K562 (cell line): ENCODE data around the gene TBC1D20. TPM values are rescaled to one million over a fixed set of nuclear protein-coding genes. Genes with fewer than 3 reads are reported as not detected.

Experiments used
- ATAC-seq: fragments of 200-7000 bp; cut with Tn5 transposase; 3 replicates; pipeline ENCODE4 v1.9.1; 2020; ENCODE audit warnings: moderate library complexity
- BruUV-seq: library from RNA; stranded (reverse); fragments of 400-500 nt; replicated peaks from 2 replicates; lab custom pipeline; 2021; lab: Mats Ljungman, UMichigan
- CTCF ChIA-PET: fragments of 300-600 bp; formaldehyde crosslinking; extraction: SDS; loops from one replicate; lab custom pipeline; 2021; ENCODE audit warnings: low intra/inter-chr PET ratio; lab: Yijun Ruan, JAX
- POLR2A ChIA-PET: fragments of 300-600, 350-650 bp; sonication (Branson Sonifier 250); formaldehyde crosslinking; extraction: SDS; loops from one replicate; lab custom pipeline; 2021; ENCODE audit warnings: antibody characterized with exemption, inconsistent platforms; lab: Yijun Ruan, JAX
- DNase-seq, 4 experiments: peaks; one replicate each; pipeline versions ENCODE4 v3.0.0 to v3.0.0-alpha.2; 2011 to 2018; ENCODE audit warnings: low spot score in 3 of 4, mixed read lengths in 3 of 4; ENCODE audit errors: extremely low read depth in 1 of 4
- FAIRE-seq: peaks from 2 replicates; lab custom pipeline; 2011; peaks lifted over from hg19 to GRCh38; lab: Jason Lieb, UNC
- H2AFZ ChIP-seq: 2 replicates; pipeline ENCODE4 v1.6.0; 2011; ENCODE audit warnings: low read depth, low read length, control low read depth, inconsistent platforms
- H3K27ac ChIP-seq: fragments of 200-600 bp; 3 replicates; pipeline ENCODE4 v1.8.0; 2011; ENCODE audit warnings: low read depth, mild to moderate bottlenecking, control low read depth, inconsistent platforms, low read length, moderate library complexity, mixed read lengths; ENCODE audit errors: extremely low read depth
- H3K27me3 ChIP-seq, 2 experiments: fragments of 300-600 bp in 1 of 2; 2 replicates in 1 of 2; 3 replicates in 1 of 2; pipeline versions ENCODE4 v1.6.0 to v1.8.0; 2011; ENCODE audit warnings: inconsistent platforms in 2 of 2, low read length in 2 of 2, mild to moderate bottlenecking in 1 of 2, mixed read lengths in 1 of 2, moderate library complexity in 1 of 2; ENCODE audit not compliant: control insufficient read depth in 2 of 2, insufficient read depth in 2 of 2
- H3K36me3 ChIP-seq: fragments of 300-600 bp; 3 replicates; pipeline ENCODE4 v1.8.0; 2011; ENCODE audit warnings: mild to moderate bottlenecking, low read length, inconsistent platforms; ENCODE audit not compliant: control insufficient read depth, insufficient read depth
- H3K4me1 ChIP-seq, 2 experiments: fragments of 200-600 bp in 1 of 2; replicated peaks in 1 of 2; 2 replicates in 1 of 2; 3 replicates in 1 of 2; pipeline versions ENCODE4 v1.5.1 to v1.8.0; 2011; ENCODE audit warnings: inconsistent platforms in 2 of 2, low read length in 2 of 2, mild to moderate bottlenecking in 1 of 2, mixed read lengths in 1 of 2, moderate library complexity in 1 of 2; ENCODE audit not compliant: control insufficient read depth in 2 of 2, insufficient read depth in 2 of 2
- H3K4me2 ChIP-seq: 2 replicates; pipeline ENCODE4 v1.6.1; 2011; ENCODE audit warnings: low read length, control low read depth, inconsistent platforms, mixed read lengths; ENCODE audit not compliant: insufficient read depth
- H3K4me3 ChIP-seq: fragments of 200-600 bp; sonication (generic), shearing (Covaris generic); 2 replicates; pipeline ENCODE4 v1.5.1; 2016; ENCODE audit warnings: control low read depth, inconsistent platforms
- H3K79me2 ChIP-seq: fragments of 200-600 bp; 3 replicates; pipeline ENCODE4 v1.8.0; 2011; ENCODE audit warnings: low read length, inconsistent platforms; ENCODE audit not compliant: control insufficient read depth, insufficient read depth
- H3K9ac ChIP-seq, 2 experiments: 2 replicates each; pipeline versions ENCODE4 v1.6.0 to v1.6.1; 2011; ENCODE audit warnings: low read depth in 2 of 2, low read length in 2 of 2, control low read depth in 1 of 2, inconsistent platforms in 1 of 2, mild to moderate bottlenecking in 1 of 2, mixed read lengths in 1 of 2; ENCODE audit not compliant: insufficient read depth in 1 of 2
- H3K9me1 ChIP-seq: one replicate; pipeline ENCODE4 v1.6.0; 2011; ENCODE audit warnings: inconsistent platforms, mild to moderate bottlenecking, low read length, moderate library complexity; ENCODE audit not compliant: control insufficient read depth, insufficient read depth
- H3K9me3 ChIP-seq: replicated peaks from 2 replicates; pipeline ENCODE4 v1.5.1; 2011; ENCODE audit warnings: low read depth, low read length, inconsistent platforms; ENCODE audit not compliant: control insufficient read depth, insufficient read depth
- H4K20me1 ChIP-seq: replicated peaks from 2 replicates; pipeline ENCODE4 v1.6.1; 2011; ENCODE audit warnings: low read length, inconsistent platforms, mixed read lengths; ENCODE audit not compliant: control insufficient read depth, insufficient read depth
- ASH1L ChIP-seq: fragments of 450-650 bp; IDR thresholded peaks from 2 replicates; pipeline ENCODE4 v1.6.1; 2018; ENCODE audit warnings: borderline replicate concordance, mild to moderate bottlenecking, low read depth; ENCODE audit not compliant: partially characterized antibody
- E2F3 ChIP-seq: fragments of 250-450 bp; sonication (Bioruptor Pico); IDR thresholded peaks from 2 replicates; pipeline ENCODE4 v1.4.0; 2020; ENCODE audit warnings: mild to moderate bottlenecking
- E2F6 ChIP-seq, 2 experiments: IDR thresholded peaks; 2 replicates each; pipeline ENCODE4 v1.6.1; 2011; ENCODE audit warnings: borderline replicate concordance in 1 of 2, control low read depth in 1 of 2, low read depth in 1 of 2, low read length in 1 of 2, mild to moderate bottlenecking in 1 of 2, mixed read lengths in 1 of 2, moderate library complexity in 1 of 2; ENCODE audit not compliant: insufficient read depth in 1 of 2, insufficient read length in 1 of 2, poor library complexity in 1 of 2, severe bottlenecking in 1 of 2; ENCODE audit errors: extremely low read depth in 1 of 2
- MAZ ChIP-seq, 2 experiments: fragments of 450-650 bp in 1 of 2; sonication (generic) in 1 of 2; formaldehyde crosslinking; IDR thresholded peaks in 1 of 2; conservative IDR thresholded peaks in 1 of 2; 2 replicates each; pipeline versions ENCODE4 v1.4.0 to v1.5.0; 2020; ENCODE audit warnings: mild to moderate bottlenecking in 1 of 2, missing genetic modification reagents in 1 of 2
- MTA1 ChIP-seq: fragments of 450-650 bp; IDR thresholded peaks from 2 replicates; pipeline ENCODE4 v1.6.1; 2017; ENCODE audit warnings: borderline replicate concordance
- MTA3 ChIP-seq: fragments of 450-650 bp; formaldehyde crosslinking; IDR thresholded peaks from 2 replicates; pipeline ENCODE4 v1.6.1; 2017; ENCODE audit warnings: mild to moderate bottlenecking, borderline replicate concordance
- NFYB ChIP-seq: IDR thresholded peaks from 2 replicates; pipeline ENCODE4 v1.6.1; 2011; ENCODE audit warnings: mild to moderate bottlenecking, moderate library complexity; ENCODE audit not compliant: insufficient read length; ENCODE audit errors: extremely low read depth
- POLR2AphosphoS2 ChIP-seq: IDR thresholded peaks from 2 replicates; pipeline ENCODE4 v1.6.1; 2012; ENCODE audit warnings: low read length, improper control_type of control experiment
- POLR2B ChIP-seq: fragments of 450-650 bp; IDR thresholded peaks from 2 replicates; pipeline ENCODE4 v1.6.1; 2018; ENCODE audit warnings: low read depth; ENCODE audit not compliant: partially characterized antibody
- RBFOX2 ChIP-seq: fragments of 200-400 bp; formaldehyde crosslinking; IDR thresholded peaks from 2 replicates; pipeline ENCODE4 v1.6.1; 2017; ENCODE audit warnings: low read depth, mild to moderate bottlenecking, low read length, moderate library complexity
- RFX7 ChIP-seq: fragments of 250-450 bp; sonication (Bioruptor Pico); IDR thresholded peaks from 2 replicates; pipeline ENCODE4 v1.5.1; 2021; ENCODE audit warnings: mild to moderate bottlenecking
- SOX6 ChIP-seq: fragments of 450-650 bp; IDR thresholded peaks from 2 replicates; pipeline ENCODE4 v1.6.1; 2014; ENCODE audit warnings: mild to moderate bottlenecking
- THRAP3 ChIP-seq: fragments of 450-650 bp; IDR thresholded peaks from 2 replicates; pipeline ENCODE4 v1.6.1; 2016; ENCODE audit warnings: mild to moderate bottlenecking, inconsistent platforms, borderline replicate concordance
- ZNF609 ChIP-seq: sonication (generic); formaldehyde crosslinking; IDR thresholded peaks from 2 replicates; pipeline ENCODE4 v1.8.1; 2023; ENCODE audit warnings: missing genetic modification reagents, mild to moderate bottlenecking, borderline replicate concordance
- WGBS: fragments of 100-300 bp; shearing (Covaris generic); methylation state at CpG from one replicate; pipeline ENCODE4 v1.1.6; 2016; ENCODE audit warnings: low coverage, mixed read lengths; ENCODE audit not compliant: insufficient coverage; ENCODE audit errors: missing lambda C conversion rate; 5-methylcytosine and 5-hydroxymethylcytosine counted together
- in situ Hi-C: fragments of 300-500 bp; cut with MboI; formaldehyde crosslinking; loops from 4 replicates; pipeline ENCODE4 v1.15.0; 2018; ENCODE audit warnings: inconsistent platforms, mixed read lengths
- intact Hi-C: fragments of 100-400 bp; cut with micrococcal nuclease; formaldehyde crosslinking; loops from 2 replicates; pipeline ENCODE4 v1.14.2; 2022
- polyA plus RNA-seq, 8 experiments: library from polyadenylated mRNA; depleted of rRNA in 4 of 8; stranded (reverse) in 5 of 8; unstranded in 3 of 8; fragments of >200 nt; fragmentation: Nextera tagmentation in 2 of 8; fragmentation: Illumina TruSeq in 1 of 8; extraction: Ambion mirVana in 2 of 8; extraction: Trizol in 1 of 8; gene quantifications; 2 replicates each; pipeline versions ENCODE4 v1.2.1 to v1.2.3, GENCODE V29; 2011 to 2014; ENCODE audit warnings: inconsistent platforms in 1 of 8, missing spikeins in 1 of 8
- total RNA-seq, 7 experiments: library from RNA; depleted of rRNA in 6 of 7; stranded (reverse); fragments of >200 nt in 6 of 7; fragmentation: Illumina TruSeq in 2 of 7; extraction: Trizol in 2 of 7; gene quantifications; 2 replicates each; pipeline versions ENCODE4 v1.2.1 to v1.2.3, GENCODE V29; 2011 to 2021; ENCODE audit warnings: low replicate concordance in 1 of 7

The TBC1D20 gene
- total and polyA plus RNA-seq, 9 of the 15 experiments (the other 6 are each of a cell fraction or from before 2014, with no cell fraction given) = 7.0 to 25.3 (median 15.1) TPM

- POLR2A ChIA-PET = interaction anchor here (0.5 to 8.7 kb wide), 11 partner anchors 10 to 63 kb away, joined by 3 to 95 read pairs (median 3); no protein-coding TSS in a partner anchor
- no peak for FAIRE-seq
- H3K4me1 ChIP-seq = peaks cover 7 to 22% of the 10 kb centered on the region in 2 experiments; a peak in 4 of 5 replicates
- peak; percentile 24 for TF ChIP-seq RBFOX2
- TF ChIP-seq POLR2B = peak; percentile 32
- TF ChIP-seq ASH1L = no peak
- TF ChIP-seq MTA3 = peak; percentile 43; the same call in 1 of the 2 replicates
- peak in 1 of 2 experiments; percentile 11; a peak in 1 of 4 replicates for TF ChIP-seq MAZ (CRISPR knock-in tag; conservative IDR thresholded peaks at IDR 0.05 in 1 of 2, IDR thresholded peaks at IDR 0.05 in 1 of 2)
- TF ChIP-seq RFX7 (CRISPR knock-in tag) = no peak
- TF ChIP-seq SOX6 = 0 out of 2 replicates have a peak, but pooled peaks have one; percentile 5
- no peak for TF ChIP-seq E2F3 (CRISPR knock-in tag)
- no peak for TF ChIP-seq THRAP3
- TF ChIP-seq ZNF609 (CRISPR knock-in tag) = no peak
- TF ChIP-seq E2F6 (IDR thresholded peaks at IDR 0.05; ENCODE audit: borderline replicate concordance in 1 of 2, extremely low read depth in 1 of 2, insufficient read depth in 1 of 2, insufficient read length in 1 of 2, low read depth in 1 of 2, low read length in 1 of 2, poor library complexity in 1 of 2, severe bottlenecking in 1 of 2) = no peak
- TF ChIP-seq POLR2AphosphoS2 = peak; percentile 59; the same call in 1 of the 2 replicates
- no peak for TF ChIP-seq NFYB
- TF ChIP-seq MTA1 = no peak
Observed at GRCh38 chr20:396619-397431, 65.5 kb downstream of the TBC1D20 start.

More at GRCh38 chr20:396619-397431, 65.5 kb downstream of the TBC1D20 start:
- Histone ChIP-seq H3K79me2 (no peaks in the 10 kb centered on the region), H2AFZ (no peak overlapping the region), H3K9me3 (no peaks in the 10 kb centered on the region), H3K9me1 (no peaks in the 10 kb centered on the region), H3K4me3 (no peak overlapping the region), H3K27ac (no peak overlapping the region), H4K20me1 (no peaks in the 10 kb centered on the region), H3K4me2 (no peak overlapping the region), H3K36me3 (peaks cover 60% of the 10 kb centered on the region; the same call in 2 of the 3 replicates), H3K9ac (no peak overlapping the region), H3K27me3 (no peaks in the 10 kb centered on the region)
- CTCF ChIA-PET = no interaction called here
- WGBS = 87% methylated on average over 3 of the region's 4 CpGs
- TSS peak; percentile 37 for BruUV-seq
- peak; percentile 4 for ATAC-seq
- intact Hi-C loops = no loop called here
- DNase-seq = no peak
- in situ Hi-C loops = no loop called here
